Measurements from ENCODE around the gene TRPV6. TPM values are rescaled to one million over a fixed set of nuclear protein-coding genes. Genes with fewer than 3 reads are reported as not detected.
A peak's percentile ranks its signal among the peaks of the same experiment; 100 is the strongest.

TRPV6 gene
- total RNA-seq, 1 donor from 2014 or later = 0.07 TPM

GRCh38 chr7:142874409-142874808 lies 11.1 kb downstream of the TRPV6 start:
- DNase-seq (ENCODE audit: low read depth, low spot score) = no peak
- Mint-ChIP-seq H3K4me1 (no peaks in the 10 kb centered on the region), H3K4me3 (no peak overlapping the region), H3K27ac (ENCODE audit: unreplicated experiment) (no peak overlapping the region), H3K27me3 (ENCODE audit: low read depth) (peaks cover 7% of the 10 kb centered on the region), H3K36me3 (ENCODE audit: low read depth) (peaks cover 2% of the 10 kb centered on the region), H3K9me3 (peaks cover 2% of the 10 kb centered on the region)
- TF ChIP-seq, protein P1, sequence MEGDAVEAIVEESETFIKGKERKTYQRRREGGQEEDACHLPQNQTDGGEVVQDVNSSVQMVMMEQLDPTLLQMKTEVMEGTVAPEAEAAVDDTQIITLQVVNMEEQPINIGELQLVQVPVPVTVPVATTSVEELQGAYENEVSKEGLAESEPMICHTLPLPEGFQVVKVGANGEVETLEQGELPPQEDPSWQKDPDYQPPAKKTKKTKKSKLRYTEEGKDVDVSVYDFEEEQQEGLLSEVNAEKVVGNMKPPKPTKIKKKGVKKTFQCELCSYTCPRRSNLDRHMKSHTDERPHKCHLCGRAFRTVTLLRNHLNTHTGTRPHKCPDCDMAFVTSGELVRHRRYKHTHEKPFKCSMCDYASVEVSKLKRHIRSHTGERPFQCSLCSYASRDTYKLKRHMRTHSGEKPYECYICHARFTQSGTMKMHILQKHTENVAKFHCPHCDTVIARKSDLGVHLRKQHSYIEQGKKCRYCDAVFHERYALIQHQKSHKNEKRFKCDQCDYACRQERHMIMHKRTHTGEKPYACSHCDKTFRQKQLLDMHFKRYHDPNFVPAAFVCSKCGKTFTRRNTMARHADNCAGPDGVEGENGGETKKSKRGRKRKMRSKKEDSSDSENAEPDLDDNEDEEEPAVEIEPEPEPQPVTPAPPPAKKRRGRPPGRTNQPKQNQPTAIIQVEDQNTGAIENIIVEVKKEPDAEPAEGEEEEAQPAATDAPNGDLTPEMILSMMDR (conservative IDR thresholded peaks at IDR 0.05) = no peak

DNA sequence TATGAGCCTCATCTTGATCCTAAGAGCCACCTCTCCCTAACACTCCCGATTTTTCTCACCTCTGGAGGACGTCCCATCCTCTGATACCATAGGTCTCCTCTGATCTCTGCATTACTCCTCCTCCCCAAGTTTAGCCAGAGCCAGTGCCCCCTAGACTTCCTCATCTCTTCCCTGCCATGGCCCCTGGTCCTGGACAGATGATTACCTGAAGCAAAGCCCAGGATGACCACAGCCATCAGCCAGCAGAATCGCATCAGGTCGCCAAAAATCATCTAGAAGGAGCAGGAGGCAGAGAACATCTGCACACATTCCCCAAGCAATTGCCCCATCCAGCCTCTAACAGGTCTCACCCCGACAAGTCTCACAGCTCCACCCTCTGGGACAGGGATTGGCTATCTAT lies 11.7 kb downstream of the TRPV6 start:
- Mint-ChIP-seq H3K9me3 (peaks cover 2% of the 10 kb centered on the region), H3K4me1 (no peaks in the 10 kb centered on the region), H3K27me3 (ENCODE audit: low read depth) (peaks cover 2% of the 10 kb centered on the region), H3K27ac (ENCODE audit: unreplicated experiment) (no peak overlapping the region), H3K4me3 (no peak overlapping the region), H3K36me3 (ENCODE audit: low read depth) (peaks cover 2% of the 10 kb centered on the region)
- TF ChIP-seq, protein P1 (conservative IDR thresholded peaks at IDR 0.05) = no peak
- DNase-seq (ENCODE audit: low read depth, low spot score) = no peak

GRCh38 chr7:142873281-142873784 lies 12.2 kb downstream of the TRPV6 start:
- Mint-ChIP-seq H3K4me3 (no peak overlapping the region), H3K27me3 (ENCODE audit: low read depth) (no peaks in the 10 kb centered on the region), H3K4me1 (no peaks in the 10 kb centered on the region), H3K27ac (ENCODE audit: unreplicated experiment) (no peak overlapping the region), H3K9me3 (peaks cover 2% of the 10 kb centered on the region), H3K36me3 (ENCODE audit: low read depth) (peaks cover 2% of the 10 kb centered on the region)
- DNase-seq (ENCODE audit: low read depth, low spot score) = no peak
- TF ChIP-seq, protein P1 (conservative IDR thresholded peaks at IDR 0.05) = peak; percentile 59

DNA sequence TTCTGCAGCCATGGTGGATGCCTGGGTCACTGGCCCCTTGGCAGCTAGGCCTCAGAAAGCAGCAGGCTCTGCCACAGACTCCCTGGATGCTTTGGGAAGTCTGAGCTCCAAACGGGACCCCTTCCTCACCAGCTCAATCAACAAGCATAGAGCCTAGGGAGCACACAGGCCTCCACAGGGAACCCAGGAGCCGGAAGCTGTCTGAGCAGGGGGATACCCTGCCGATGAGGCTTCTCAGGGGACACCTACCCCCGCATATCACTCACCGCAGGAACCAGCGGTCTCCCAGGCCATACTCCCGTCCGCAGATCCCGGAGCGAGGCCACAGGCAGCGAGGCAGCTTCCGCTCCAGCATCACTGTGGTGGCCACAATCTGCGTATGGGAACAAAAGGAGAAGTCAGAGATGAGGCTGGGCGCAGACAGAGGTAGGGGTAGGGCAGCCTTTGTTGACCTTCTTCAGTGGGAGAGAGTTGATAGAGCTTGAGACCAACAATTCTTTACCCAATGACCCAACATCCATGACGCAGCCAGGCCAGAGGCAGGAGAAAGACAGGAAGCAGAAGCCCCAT lies 13.4 kb downstream of the TRPV6 start:
- no peak for DNase-seq (ENCODE audit: low read depth, low spot score)
- H3K36me3 Mint-ChIP-seq (ENCODE audit: low read depth) = peaks cover 2% of the 10 kb centered on the region
- TF ChIP-seq, protein P1 (conservative IDR thresholded peaks at IDR 0.05) = no peak
- H3K27me3 Mint-ChIP-seq (ENCODE audit: low read depth) = no peaks in the 10 kb centered on the region
- no peaks in the 10 kb centered on the region for H3K4me1 Mint-ChIP-seq
- H3K9me3 Mint-ChIP-seq = peaks cover 2% of the 10 kb centered on the region
- H3K4me3 Mint-ChIP-seq = no peak overlapping the region
- H3K27ac Mint-ChIP-seq (ENCODE audit: unreplicated experiment) = peak overlapping the region; percentile 35

GRCh38 chr7:142871260-142872105 lies 14.1 kb downstream of the TRPV6 start:
- DNase-seq (ENCODE audit: low read depth, low spot score) = no peak
- Mint-ChIP-seq H3K4me3 (no peak overlapping the region), H3K27ac (ENCODE audit: unreplicated experiment) (peak overlapping the region; percentile 27), H3K9me3 (peaks cover 2% of the 10 kb centered on the region), H3K27me3 (ENCODE audit: low read depth) (no peaks in the 10 kb centered on the region), H3K36me3 (ENCODE audit: low read depth) (peaks cover 2% of the 10 kb centered on the region), H3K4me1 (no peaks in the 10 kb centered on the region)
- TF ChIP-seq, protein P1 (conservative IDR thresholded peaks at IDR 0.05) = no peak
